Panc1 (cell line): ENCODE data around the gene NLGN2.

Source experiments
- CTCF ChIP-seq: fragments of 450-650 bp; IDR thresholded peaks from 2 replicates; pipeline ENCODE4 v1.5.1; 2017; ENCODE audit warnings: mild to moderate bottlenecking
- POLR2AphosphoS5 ChIP-seq: IDR thresholded peaks from 2 replicates; pipeline ENCODE4 v1.6.1; 2012; ENCODE audit warnings: mild to moderate bottlenecking, low read depth, low read length, moderate library complexity

GRCh38 chr17:7468804-7469389 is 61.3 kb downstream of the NLGN2 start:
- no peak for TF ChIP-seq CTCF
- no peak for TF ChIP-seq POLR2AphosphoS5
